ENCODE data around the gene RPL5. TPM values are rescaled to one million over a fixed set of nuclear protein-coding genes. Genes with fewer than 3 reads are reported as not detected.

RPL5 gene
- total RNA-seq, 4 donors from 2014 or later = 1,169 to 2,433 (median 2,010) TPM

DNA sequence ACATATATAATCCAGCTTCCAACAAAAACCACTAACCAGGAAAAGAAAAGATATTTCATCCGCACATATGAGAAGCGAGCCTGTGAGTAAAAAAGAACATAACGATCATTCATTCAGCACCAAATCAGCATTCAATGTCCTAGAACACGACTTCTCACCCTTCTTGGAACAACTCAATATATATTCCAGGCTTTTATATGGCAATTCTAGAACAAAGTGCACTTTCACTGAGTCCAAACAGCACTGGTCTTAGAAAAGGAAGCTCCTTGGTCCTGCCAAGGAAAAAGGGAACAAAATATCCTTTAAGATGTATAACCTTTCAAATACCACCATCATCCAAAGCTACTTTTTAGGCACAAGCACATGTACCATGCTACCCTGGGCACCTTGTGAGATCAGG is 44.5 kb downstream of the RPL5 start:
- no peak overlapping the region for H3K27ac ChIP-seq
- no peaks in the 10 kb centered on the region for H3K9me3 ChIP-seq
- peaks cover 0 to 15% of the 10 kb centered on the region in 2 donors for H3K36me3 ChIP-seq
- WGBS, 2 donors (ENCODE audit: low coverage in 1 of 2) = 79 to 86% methylated on average over 4 of the region's 4 CpGs
- H3K27me3 ChIP-seq = no peaks in the 10 kb centered on the region
- TF ChIP-seq EP300 (IDR thresholded peaks at IDR 0.05) (no peak), POLR2A (IDR thresholded peaks at IDR 0.05) (no peak), POLR2AphosphoS5 (IDR thresholded peaks at IDR 0.05) (no peak)
- TF ChIP-seq, protein P1, sequence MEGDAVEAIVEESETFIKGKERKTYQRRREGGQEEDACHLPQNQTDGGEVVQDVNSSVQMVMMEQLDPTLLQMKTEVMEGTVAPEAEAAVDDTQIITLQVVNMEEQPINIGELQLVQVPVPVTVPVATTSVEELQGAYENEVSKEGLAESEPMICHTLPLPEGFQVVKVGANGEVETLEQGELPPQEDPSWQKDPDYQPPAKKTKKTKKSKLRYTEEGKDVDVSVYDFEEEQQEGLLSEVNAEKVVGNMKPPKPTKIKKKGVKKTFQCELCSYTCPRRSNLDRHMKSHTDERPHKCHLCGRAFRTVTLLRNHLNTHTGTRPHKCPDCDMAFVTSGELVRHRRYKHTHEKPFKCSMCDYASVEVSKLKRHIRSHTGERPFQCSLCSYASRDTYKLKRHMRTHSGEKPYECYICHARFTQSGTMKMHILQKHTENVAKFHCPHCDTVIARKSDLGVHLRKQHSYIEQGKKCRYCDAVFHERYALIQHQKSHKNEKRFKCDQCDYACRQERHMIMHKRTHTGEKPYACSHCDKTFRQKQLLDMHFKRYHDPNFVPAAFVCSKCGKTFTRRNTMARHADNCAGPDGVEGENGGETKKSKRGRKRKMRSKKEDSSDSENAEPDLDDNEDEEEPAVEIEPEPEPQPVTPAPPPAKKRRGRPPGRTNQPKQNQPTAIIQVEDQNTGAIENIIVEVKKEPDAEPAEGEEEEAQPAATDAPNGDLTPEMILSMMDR (IDR thresholded peaks at IDR 0.05) = no peak
- no peak overlapping the region for H3K4me3 ChIP-seq
- H3K4me1 ChIP-seq = peaks cover 0 to 27% (median 7%) of the 10 kb centered on the region in 3 donors
- no peak for ATAC-seq

DNA sequence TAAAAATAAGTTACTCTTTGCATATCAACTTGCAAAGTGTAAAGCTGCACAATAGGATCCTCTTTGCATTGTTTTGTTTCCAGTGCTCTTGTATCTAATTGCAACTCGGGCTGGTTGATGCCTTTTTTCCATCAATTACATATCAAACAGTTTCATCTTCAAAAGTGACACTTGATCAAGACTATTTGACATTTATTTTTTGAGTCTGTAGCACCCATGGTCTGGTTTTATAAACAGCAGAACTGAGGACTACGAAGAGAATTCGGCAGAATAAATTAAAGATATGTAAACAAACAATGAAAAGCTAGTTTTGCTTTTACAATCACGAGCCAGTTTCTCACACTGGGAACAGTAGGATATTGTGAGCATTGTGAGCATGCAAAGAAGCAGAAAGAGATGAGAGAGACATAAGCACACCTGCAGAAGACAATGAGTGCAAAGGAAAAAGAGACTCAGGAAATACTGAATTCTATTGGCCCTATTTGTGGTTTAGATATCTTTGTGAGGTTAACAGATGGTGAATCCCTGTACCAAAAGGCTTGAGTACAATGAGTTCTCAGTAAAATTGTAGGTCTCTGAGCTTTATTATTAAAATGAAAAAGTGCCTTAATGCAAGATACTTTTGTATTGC is 45.4 kb downstream of the RPL5 start:
- no peaks in the 10 kb centered on the region for H3K9me3 ChIP-seq
- no peaks in the 10 kb centered on the region for H3K27me3 ChIP-seq
- TF ChIP-seq, protein P1 (IDR thresholded peaks at IDR 0.05) = no peak
- no peak for TF ChIP-seq POLR2AphosphoS5 (IDR thresholded peaks at IDR 0.05)
- TF ChIP-seq EP300 (IDR thresholded peaks at IDR 0.05) = no peak
- TF ChIP-seq POLR2A (IDR thresholded peaks at IDR 0.05) = no peak
- no peak overlapping the region for H3K27ac ChIP-seq
- WGBS, 2 donors (ENCODE audit: low coverage in 1 of 2) = 11 to 21% methylated on average over 4 of the region's 4 CpGs
- no peak for ATAC-seq
- no peak overlapping the region for H3K4me3 ChIP-seq
- peaks cover 0 to 15% of the 10 kb centered on the region in 2 donors for H3K36me3 ChIP-seq
- H3K4me1 ChIP-seq = peaks cover 0 to 27% (median 7%) of the 10 kb centered on the region in 3 donors

DNA sequence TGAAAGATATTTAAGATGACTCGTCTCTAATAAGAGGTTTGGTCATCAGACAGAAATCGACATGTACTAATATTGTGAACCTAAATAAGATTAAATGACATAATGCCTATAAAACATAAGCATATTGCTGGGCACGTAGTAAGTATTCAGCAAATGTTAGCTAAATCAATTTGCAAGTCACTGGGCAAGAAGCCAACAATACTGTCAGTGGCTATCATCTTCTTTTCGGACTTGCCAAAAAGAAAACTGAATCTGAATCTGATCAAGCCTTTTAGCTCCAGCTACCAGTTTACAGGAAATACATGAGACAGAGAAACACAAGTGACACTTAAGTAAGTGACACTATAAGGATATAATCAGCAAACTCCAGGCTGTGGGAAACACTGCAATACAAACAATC is 46.0 kb downstream of the RPL5 start:
- peaks cover 0 to 9% of the 10 kb centered on the region in 2 donors for H3K36me3 ChIP-seq
- no peak for ATAC-seq
- no peak for TF ChIP-seq POLR2AphosphoS5 (IDR thresholded peaks at IDR 0.05)
- TF ChIP-seq POLR2A (IDR thresholded peaks at IDR 0.05) = no peak
- TF ChIP-seq, protein P1 (IDR thresholded peaks at IDR 0.05) = no peak
- TF ChIP-seq EP300 (IDR thresholded peaks at IDR 0.05) = no peak
- 53 to 72% methylated on average over 4 of the region's 4 CpGs for WGBS, 2 donors (ENCODE audit: low coverage in 1 of 2)
- H3K4me3 ChIP-seq = no peak overlapping the region
- H3K4me1 ChIP-seq = peaks cover 0 to 27% (median 7%) of the 10 kb centered on the region in 3 donors
- H3K27ac ChIP-seq = no peak overlapping the region
- H3K27me3 ChIP-seq = no peaks in the 10 kb centered on the region
- H3K9me3 ChIP-seq = no peaks in the 10 kb centered on the region

DNA sequence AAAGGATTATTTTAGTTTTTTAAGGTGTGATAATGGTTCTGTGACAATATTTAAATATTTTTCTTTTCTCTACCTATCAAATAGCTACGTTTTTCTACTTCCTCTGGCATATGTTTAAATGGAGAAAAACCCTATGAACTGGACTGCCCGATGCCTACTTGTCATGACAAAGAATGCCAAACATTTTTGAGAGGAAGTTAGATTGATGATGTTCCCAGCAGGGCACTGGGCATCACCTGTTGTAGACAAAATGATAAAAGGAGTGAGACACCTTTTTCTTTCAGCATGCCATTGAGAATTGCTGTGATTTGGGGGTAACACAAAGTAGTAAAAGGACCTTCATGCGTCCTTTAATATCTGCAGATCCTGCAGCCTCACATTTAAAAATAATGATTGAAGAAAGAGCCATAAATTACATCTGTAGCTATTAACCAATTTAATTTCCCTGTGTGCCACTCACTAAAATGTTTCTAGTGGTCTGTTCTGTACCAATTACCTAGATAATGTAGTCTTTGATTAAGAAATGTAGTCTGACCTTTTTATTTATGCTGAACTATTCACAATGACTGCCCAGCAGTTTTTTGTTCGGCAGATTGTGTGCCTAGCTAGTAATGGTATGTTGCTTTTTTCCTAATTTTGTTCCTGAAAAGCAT is 47.6 kb downstream of the RPL5 start:
- TF ChIP-seq, protein P1 (IDR thresholded peaks at IDR 0.05) = no peak
- TF ChIP-seq EP300 (IDR thresholded peaks at IDR 0.05) = no peak
- no peak for TF ChIP-seq POLR2AphosphoS5 (IDR thresholded peaks at IDR 0.05)
- no peak for TF ChIP-seq POLR2A (IDR thresholded peaks at IDR 0.05)
- Histone ChIP-seq H3K36me3 (no peaks in the 10 kb centered on the region), H3K4me1 (peaks cover 0 to 27% (median 7%) of the 10 kb centered on the region in 3 donors), H3K27ac (no peak overlapping the region), H3K4me3 (no peak overlapping the region), H3K9me3 (no peaks in the 10 kb centered on the region), H3K27me3 (no peaks in the 10 kb centered on the region)
- ATAC-seq = no peak
- WGBS, 2 donors (ENCODE audit: low coverage in 1 of 2) = 65 to 78% methylated on average over 4 of the region's 4 CpGs

DNA sequence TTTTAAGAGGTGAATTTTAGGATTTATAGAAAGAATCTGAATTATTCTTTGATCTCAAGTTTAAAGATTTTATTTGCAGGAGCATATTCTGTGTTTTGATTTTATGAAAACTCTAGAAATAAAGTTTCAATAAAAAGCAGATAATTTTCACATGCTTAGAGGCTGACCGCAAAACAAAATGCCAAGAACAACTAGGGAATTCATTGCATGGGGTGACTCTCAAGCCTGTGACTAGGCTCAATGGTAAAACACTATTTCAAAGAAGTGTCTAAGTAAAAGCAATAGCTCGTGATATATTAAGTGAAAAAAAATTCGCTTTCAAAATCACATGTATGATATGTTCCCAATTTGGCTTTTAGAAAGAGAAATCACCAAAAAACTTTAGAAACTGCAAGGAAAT is 49.6 kb downstream of the RPL5 start:
- no peak for ATAC-seq
- H3K4me1 ChIP-seq = peaks cover 0 to 26% (median 7%) of the 10 kb centered on the region in 3 donors
- H3K4me3 ChIP-seq = no peak overlapping the region
- H3K27ac ChIP-seq = no peak overlapping the region
- TF ChIP-seq, protein P1 (IDR thresholded peaks at IDR 0.05) = no peak
- no peak for TF ChIP-seq POLR2A (IDR thresholded peaks at IDR 0.05)
- 72 to 92% methylated on average over 3 of the region's 3 CpGs for WGBS, 2 donors (ENCODE audit: low coverage in 1 of 2)
- H3K9me3 ChIP-seq = no peaks in the 10 kb centered on the region
- no peaks in the 10 kb centered on the region for H3K27me3 ChIP-seq
- H3K36me3 ChIP-seq = no peaks in the 10 kb centered on the region

Measured in gastroesophageal sphincter (tissue), 4 donors.